Fibroblast of lung (primary cell): ENCODE measurements around the gene HRH3. TPM values are rescaled to one million over a fixed set of nuclear protein-coding genes. Genes with fewer than 3 reads are reported as not detected.

Experiments
- DNase-seq, 2 donors: peaks; one replicate each; pipeline versions ENCODE4 v3.0.0 to v3.0.0-alpha.2; 2010; ENCODE audit warnings: low read depth in 2 of 2
- H2AFZ ChIP-seq: 2 replicates; pipeline ENCODE4 v1.5.1; 2012; ENCODE audit warnings: low read length, control low read depth, inconsistent platforms
- H3K27ac ChIP-seq: 2 replicates; pipeline ENCODE4 v1.5.1; 2011; ENCODE audit warnings: low read length, control low read depth; ENCODE audit not compliant: insufficient read depth
- H3K27me3 ChIP-seq: 2 replicates; pipeline ENCODE4 v1.5.1; 2011; ENCODE audit warnings: mild to moderate bottlenecking, low read length; ENCODE audit not compliant: control insufficient read depth, insufficient read depth
- H3K36me3 ChIP-seq: 2 replicates; pipeline ENCODE4 v1.5.1; 2011; ENCODE audit warnings: low read length; ENCODE audit not compliant: control insufficient read depth, insufficient read depth
- H3K4me1 ChIP-seq: 2 replicates; pipeline ENCODE4 v1.5.1; 2011; ENCODE audit warnings: low read length; ENCODE audit not compliant: control insufficient read depth, insufficient read depth; ENCODE audit errors: extremely low read depth
- H3K4me2 ChIP-seq: 2 replicates; pipeline ENCODE4 v1.5.1; 2011; ENCODE audit warnings: low read length, control low read depth; ENCODE audit not compliant: insufficient read depth; ENCODE audit errors: extremely low read depth
- H3K4me3 ChIP-seq, 4 experiments: fragments of 200-600 bp in 1 of 4; sonication (generic) in 1 of 4; replicated peaks in 1 of 4; 2 replicates each; pipeline ENCODE4 v1.5.1; 2011 to 2016; ENCODE audit warnings: low read length in 4 of 4, low read depth in 3 of 4, mild to moderate bottlenecking in 3 of 4, control low read depth in 2 of 4, inconsistent platforms in 1 of 4, mixed read lengths in 1 of 4; ENCODE audit not compliant: insufficient read depth in 1 of 4; ENCODE audit errors: control extremely low read depth in 1 of 4
- H3K79me2 ChIP-seq: 2 replicates; pipeline ENCODE4 v1.5.1; 2012; ENCODE audit warnings: mild to moderate bottlenecking, low read length, inconsistent platforms; ENCODE audit not compliant: control insufficient read depth, insufficient read depth
- H3K9ac ChIP-seq: 2 replicates; pipeline ENCODE4 v1.5.1; 2011; ENCODE audit warnings: mild to moderate bottlenecking, low read length, control low read depth; ENCODE audit not compliant: insufficient read depth
- H3K9me3 ChIP-seq: 2 replicates; pipeline ENCODE4 v1.5.1; 2012; ENCODE audit warnings: low read depth, low read length; ENCODE audit not compliant: control insufficient read depth, insufficient read depth
- H4K20me1 ChIP-seq: 2 replicates; pipeline ENCODE4 v1.5.1; 2011; ENCODE audit warnings: low read length; ENCODE audit not compliant: control insufficient read depth, insufficient read depth; ENCODE audit errors: extremely low read depth
- CTCF ChIP-seq, 2 donors: IDR thresholded peaks in 1 of 2; conservative IDR thresholded peaks in 1 of 2; 1 replicate in 1 of 2; 2 replicates in 1 of 2; pipeline ENCODE4 v1.5.1; 2011 to 2012; ENCODE audit warnings: low read length in 2 of 2, control low read depth in 1 of 2, inconsistent platforms in 1 of 2, low read depth in 1 of 2, mild to moderate bottlenecking in 1 of 2
- EZH2 ChIP-seq: IDR thresholded peaks from 2 replicates; pipeline ENCODE4 v1.5.1; 2012; ENCODE audit warnings: low read length, control low read depth, mild to moderate bottlenecking; ENCODE audit errors: missing control alignments
- polyA plus RNA-seq, 2 donors: library from polyadenylated mRNA; depleted of rRNA in 1 of 2; stranded (reverse) in 1 of 2; unstranded in 1 of 2; fragments of >200 nt; gene quantifications; 2 replicates each; pipeline ENCODE4 v1.2.1, GENCODE V29; 2011 to 2012; ENCODE audit warnings: missing spikeins in 1 of 2
- total RNA-seq: library from RNA; depleted of rRNA; stranded (reverse); fragments of >200 nt; gene quantifications from 2 replicates; pipeline ENCODE4 v1.2.1, GENCODE V29; 2014

Gene HRH3
- total and polyA plus RNA-seq, 2 donors (not counting 1 experiment from before 2014, with no cell fraction given) = not detected

- Histone ChIP-seq H3K4me1 (peaks cover 4% of the 10 kb centered on the region), H3K27me3 (no peaks in the 10 kb centered on the region), H3K79me2 (no peaks in the 10 kb centered on the region), H2AFZ (no peak overlapping the region), H3K36me3 (peaks cover 17% of the 10 kb centered on the region), H3K4me2 (no peak overlapping the region), H4K20me1 (no peaks in the 10 kb centered on the region), H3K27ac (no peak overlapping the region), H3K9ac (no peak overlapping the region), H3K9me3 (no peaks in the 10 kb centered on the region), H3K4me3 (no peak overlapping the region)
- peak in 1 of 2 donors; percentile 35 for DNase-seq
- TF ChIP-seq EZH2 (no peak), CTCF (conservative IDR thresholded peaks at IDR 0.05 in 1 of 2, IDR thresholded peaks at IDR 0.05 in 1 of 2; ENCODE audit: low read depth in 1 of 2, low read length in 2 of 2) (no peak)
These were observed 51.1 kb downstream of the HRH3 start for GRCh38 chr20:62168890-62169435.

GRCh38 chr20:62168061-62168460, 52.0 kb downstream of the HRH3 start:
- no peaks in the 10 kb centered on the region for H3K79me2 ChIP-seq
- H3K4me1 ChIP-seq = peaks cover 4% of the 10 kb centered on the region
- H3K9me3 ChIP-seq = no peaks in the 10 kb centered on the region
- H3K9ac ChIP-seq = no peak overlapping the region
- no peak overlapping the region for H3K4me2 ChIP-seq
- H3K27ac ChIP-seq = no peak overlapping the region
- no peak overlapping the region for H2AFZ ChIP-seq
- H4K20me1 ChIP-seq = no peaks in the 10 kb centered on the region
- TF ChIP-seq EZH2 (no peak), CTCF (conservative IDR thresholded peaks at IDR 0.05 in 1 of 2, IDR thresholded peaks at IDR 0.05 in 1 of 2; ENCODE audit: low read depth in 1 of 2, low read length in 2 of 2) (no peak)
- no peak overlapping the region for H3K4me3 ChIP-seq
- H3K27me3 ChIP-seq = no peaks in the 10 kb centered on the region
- no peak for DNase-seq
- H3K36me3 ChIP-seq = peaks cover 18% of the 10 kb centered on the region

GRCh38 chr20:62167474-62167873, 52.6 kb downstream of the HRH3 start:
- Histone ChIP-seq H3K9ac (no peak overlapping the region), H3K4me3 (no peak overlapping the region), H3K27ac (no peak overlapping the region), H2AFZ (no peak overlapping the region), H3K27me3 (no peaks in the 10 kb centered on the region), H3K79me2 (no peaks in the 10 kb centered on the region), H3K9me3 (no peaks in the 10 kb centered on the region), H4K20me1 (no peaks in the 10 kb centered on the region), H3K36me3 (peaks cover 22% of the 10 kb centered on the region), H3K4me1 (peaks cover 4% of the 10 kb centered on the region), H3K4me2 (no peak overlapping the region)
- TF ChIP-seq CTCF (conservative IDR thresholded peaks at IDR 0.05 in 1 of 2, IDR thresholded peaks at IDR 0.05 in 1 of 2; ENCODE audit: low read depth in 1 of 2, low read length in 2 of 2) (no peak), EZH2 (no peak)
- no peak for DNase-seq
